Trophoblast cell (in vitro differentiated cells and primary cell): ENCODE measurements around the gene TRIM51. TPM values are rescaled to one million over a fixed set of nuclear protein-coding genes. Genes with fewer than 3 reads are reported as not detected.
"Not testable (repeated sequence)": the region's sequence is repeated elsewhere in the genome, so short reads cannot be mapped to it uniquely, and the experiment has no call there.

Experiments used
- DNase-seq, 2 donors: peaks; one replicate each; pipeline ENCODE4 v3.0.0-alpha.2; 2016
- H2AFZ ChIP-seq: 2 replicates; pipeline ENCODE4 v1.6.1; 2013; ENCODE audit warnings: low read length, moderate library complexity, mild to moderate bottlenecking; ENCODE audit not compliant: insufficient read depth, poor library complexity
- H2AK5ac ChIP-seq: 2 replicates; pipeline ENCODE4 v1.6.1; 2013; ENCODE audit warnings: mild to moderate bottlenecking, low read length
- H2BK120ac ChIP-seq: 2 replicates; pipeline ENCODE4 v1.6.1; 2013; ENCODE audit warnings: low read length, mild to moderate bottlenecking, moderate library complexity; ENCODE audit not compliant: insufficient read depth, poor library complexity
- H2BK12ac ChIP-seq: 2 replicates; pipeline ENCODE4 v1.6.1; 2013; ENCODE audit warnings: mild to moderate bottlenecking, low read length, moderate library complexity
- H2BK5ac ChIP-seq: 2 replicates; pipeline ENCODE4 v1.6.1; 2013; ENCODE audit warnings: low read length, low read depth, moderate library complexity, mild to moderate bottlenecking; ENCODE audit not compliant: poor library complexity
- H3K14ac ChIP-seq: 2 replicates; pipeline ENCODE4 v1.6.1; 2013; ENCODE audit warnings: mild to moderate bottlenecking, low read length
- H3K18ac ChIP-seq: 2 replicates; pipeline ENCODE4 v1.6.1; 2013; ENCODE audit warnings: mild to moderate bottlenecking, low read length
- H3K23ac ChIP-seq: 2 replicates; pipeline ENCODE4 v1.6.1; 2013; ENCODE audit warnings: low read length
- H3K27ac ChIP-seq: 2 replicates; pipeline ENCODE4 v1.5.1; 2013; ENCODE audit warnings: low read depth, mild to moderate bottlenecking, inconsistent platforms, low read length, moderate library complexity
- H3K27me3 ChIP-seq: 2 replicates; pipeline ENCODE4 v1.6.1; 2013; ENCODE audit warnings: inconsistent platforms, mild to moderate bottlenecking, low read length, moderate library complexity; ENCODE audit not compliant: insufficient read depth
- H3K36me3 ChIP-seq, 2 experiments: 1 replicate in 1 of 2; 2 replicates in 1 of 2; pipeline ENCODE4 v1.6.1; 2013; ENCODE audit warnings: low read length in 2 of 2, mild to moderate bottlenecking in 2 of 2, moderate library complexity in 1 of 2; ENCODE audit not compliant: insufficient read depth in 2 of 2, control insufficient read depth in 1 of 2
- H3K4ac ChIP-seq: 2 replicates; pipeline ENCODE4 v1.6.1; 2013; ENCODE audit warnings: low read depth, mild to moderate bottlenecking, low read length, moderate library complexity
- H3K4me1 ChIP-seq, 2 experiments: 1 replicate in 1 of 2; 2 replicates in 1 of 2; pipeline ENCODE4 v1.6.1; 2013; ENCODE audit warnings: low read length in 2 of 2, mild to moderate bottlenecking in 2 of 2, moderate library complexity in 1 of 2; ENCODE audit not compliant: insufficient read depth in 2 of 2, control insufficient read depth in 1 of 2
- H3K4me2 ChIP-seq: 2 replicates; pipeline ENCODE4 v1.6.1; 2013; ENCODE audit warnings: inconsistent platforms, mild to moderate bottlenecking, low read length, moderate library complexity
- H3K4me3 ChIP-seq: 2 replicates; pipeline ENCODE4 v1.5.1; 2013; ENCODE audit warnings: mild to moderate bottlenecking, low read depth, low read length, inconsistent platforms
- H3K79me1 ChIP-seq: one replicate; pipeline ENCODE4 v1.6.1; 2013; ENCODE audit warnings: low read length
- H3K79me2 ChIP-seq: 2 replicates; pipeline ENCODE4 v1.6.1; 2013; ENCODE audit warnings: low read length, mild to moderate bottlenecking; ENCODE audit not compliant: control insufficient read depth, insufficient read depth, poor library complexity
- H3K9ac ChIP-seq: 2 replicates; pipeline ENCODE4 v1.6.1; 2013; ENCODE audit warnings: mild to moderate bottlenecking, low read length
- H3K9me3 ChIP-seq: 2 replicates; pipeline ENCODE4 v1.6.1; 2013; ENCODE audit warnings: low read depth, mild to moderate bottlenecking, control low read depth, inconsistent platforms, low read length; ENCODE audit not compliant: insufficient read depth
- H4K12ac ChIP-seq: 2 replicates; pipeline ENCODE4 v1.6.1; 2013; ENCODE audit warnings: low read depth, mild to moderate bottlenecking, low read length, moderate library complexity
- H4K8ac ChIP-seq: 2 replicates; pipeline ENCODE4 v1.6.1; 2013; ENCODE audit warnings: low read depth, mild to moderate bottlenecking, low read length, moderate library complexity
- H4K91ac ChIP-seq: one replicate; pipeline ENCODE4 v1.6.1; 2013; ENCODE audit warnings: low read depth, mild to moderate bottlenecking, low read length, moderate library complexity
- WGBS: extraction: QIAGEN DNeasy Blood & Tissue Kit; methylation state at CpG from one replicate; pipeline ENCODE4 v1.1.7; 2013; ENCODE audit warnings: missing lambda C conversion rate; ENCODE audit not compliant: insufficient read length, insufficient coverage; ENCODE audit errors: extremely low coverage; 5-methylcytosine and 5-hydroxymethylcytosine counted together
- polyA plus RNA-seq: library from polyadenylated mRNA; stranded (reverse); fragments of 200-250 nt; gene quantifications from 2 replicates; pipeline ENCODE4 v1.2.3, GENCODE V29; 2013

The TRIM51 gene
- polyA plus RNA-seq = not detected in 2 replicates

GRCh38 chr11:55882997-55883396 is at the start of gene TRIM51:
TRIM51 (plus strand) TSS chr11:55883297; CDS start chr11:55885429, 2,132 bp downstream.
- H3K18ac ChIP-seq, H3K4ac ChIP-seq, H4K8ac ChIP-seq, H3K4me1 ChIP-seq, H3K4me2 ChIP-seq, H4K12ac ChIP-seq, H2BK5ac ChIP-seq, H3K9ac ChIP-seq, H2BK120ac ChIP-seq, H3K79me1 ChIP-seq, H3K36me3 ChIP-seq, H3K14ac ChIP-seq, H3K79me2 ChIP-seq, H3K27ac ChIP-seq, H4K91ac ChIP-seq, H3K9me3 ChIP-seq, H2AK5ac ChIP-seq, H3K23ac ChIP-seq, H3K27me3 ChIP-seq, DNase-seq, H2BK12ac ChIP-seq, H2AFZ ChIP-seq, H3K4me3 ChIP-seq: not testable (repeated sequence)
- WGBS = no CpG with 5 or more reads among the region's 1 CpG

- Histone ChIP-seq H3K79me1 (no peaks in the 10 kb centered on the region), H2BK5ac (no peak within 1 kb of the TSS), H3K4me2 (no peak within 1 kb of the TSS), H2BK12ac (no peak within 1 kb of the TSS), H3K27ac (no peak within 1 kb of the TSS), H3K14ac (no peak within 1 kb of the TSS), H3K9ac (no peak within 1 kb of the TSS), H3K23ac (no peak within 1 kb of the TSS), H3K4me3 (no peak within 1 kb of the TSS), H3K79me2 (no peaks in the 10 kb centered on the region), H4K8ac (no peak within 1 kb of the TSS), H2AK5ac (no peak within 1 kb of the TSS), H3K4ac (no peak within 1 kb of the TSS), H3K27me3 (no peaks in the 10 kb centered on the region), H3K18ac (no peak within 1 kb of the TSS), H2BK120ac (no peak within 1 kb of the TSS), H4K91ac (no peak within 1 kb of the TSS), H3K4me1 (no peaks in the 10 kb centered on the region), H4K12ac (no peak within 1 kb of the TSS), H3K36me3 (no peaks in the 10 kb centered on the region), H3K9me3 (peaks cover 5% of the 10 kb centered on the region), H2AFZ (no peak within 1 kb of the TSS)
- WGBS = no CpG with 5 or more reads among the region's 3 CpGs
- DNase-seq = no peak
Observed at GRCh38 chr11:55838452-55838851, 44.6 kb upstream of the TRIM51 start, which contains the start of gene OR5D16. OR5D16 (plus strand) TSS chr11:55838752; CDS start chr11:55838752, 0 bp downstream.

- Histone ChIP-seq H3K79me2 (no peaks in the 10 kb centered on the region), H3K4me2 (no peak overlapping the region), H3K36me3 (no peaks in the 10 kb centered on the region), H3K4me3 (no peak overlapping the region), H2BK5ac (no peak overlapping the region), H3K18ac (no peak overlapping the region), H4K91ac (no peak overlapping the region), H3K9me3 (no peaks in the 10 kb centered on the region), H2AK5ac (no peak overlapping the region), H3K4ac (no peak overlapping the region), H3K27ac (no peak overlapping the region), H3K9ac (no peak overlapping the region), H2BK12ac (no peak overlapping the region), H2AFZ (no peak overlapping the region), H3K4me1 (no peaks in the 10 kb centered on the region), H3K23ac (no peak overlapping the region), H3K27me3 (no peaks in the 10 kb centered on the region), H2BK120ac (no peak overlapping the region), H4K12ac (no peak overlapping the region), H3K14ac (no peak overlapping the region), H3K79me1 (no peaks in the 10 kb centered on the region), H4K8ac (no peak overlapping the region)
- no CpG with 5 or more reads among the region's 2 CpGs for whole genome bisulfite sequencing
- no peak for DNase-seq
Observed at GRCh38 chr11:55847453-55847852, 35.6 kb upstream of the TRIM51 start.

GRCh38 chr11:55849037-55849436 is 34.1 kb upstream of the TRIM51 start:
- Histone ChIP-seq H3K4ac (no peak overlapping the region), H2BK5ac (no peak overlapping the region), H2AFZ (no peak overlapping the region), H3K9ac (no peak overlapping the region), H3K4me1 (no peaks in the 10 kb centered on the region), H3K79me2 (no peaks in the 10 kb centered on the region), H3K9me3 (no peaks in the 10 kb centered on the region), H2BK120ac (no peak overlapping the region), H2BK12ac (no peak overlapping the region), H3K27me3 (no peaks in the 10 kb centered on the region), H3K14ac (no peak overlapping the region), H3K27ac (no peak overlapping the region), H3K23ac (no peak overlapping the region), H4K12ac (no peak overlapping the region), H3K4me3 (no peak overlapping the region), H3K18ac (no peak overlapping the region), H2AK5ac (no peak overlapping the region), H3K4me2 (no peak overlapping the region), H3K36me3 (no peaks in the 10 kb centered on the region), H4K8ac (no peak overlapping the region), H4K91ac (no peak overlapping the region), H3K79me1 (no peaks in the 10 kb centered on the region)
- DNase-seq = no peak
